Inflammatory macrophage (primary cell): ENCODE data around the gene SPINK4.

ENCODE experiments used
- DNase-seq, 2 donors: peaks; one replicate each; pipeline ENCODE4 v3.0.0-alpha.2; 2020 to 2022
- total RNA-seq, 18 experiments: gene quantifications; one replicate each; lab custom pipeline; 2026; ENCODE audit warnings: mixed read lengths in 6 of 18, inconsistent platforms in 2 of 18; lab: John Stamatoyannopoulos, UW

SPINK4 gene, protein sequence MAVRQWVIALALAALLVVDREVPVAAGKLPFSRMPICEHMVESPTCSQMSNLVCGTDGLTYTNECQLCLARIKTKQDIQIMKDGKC
- 0 to 0.12 (median 0) reads per million in 18 experiments for total RNA-seq

DNA sequence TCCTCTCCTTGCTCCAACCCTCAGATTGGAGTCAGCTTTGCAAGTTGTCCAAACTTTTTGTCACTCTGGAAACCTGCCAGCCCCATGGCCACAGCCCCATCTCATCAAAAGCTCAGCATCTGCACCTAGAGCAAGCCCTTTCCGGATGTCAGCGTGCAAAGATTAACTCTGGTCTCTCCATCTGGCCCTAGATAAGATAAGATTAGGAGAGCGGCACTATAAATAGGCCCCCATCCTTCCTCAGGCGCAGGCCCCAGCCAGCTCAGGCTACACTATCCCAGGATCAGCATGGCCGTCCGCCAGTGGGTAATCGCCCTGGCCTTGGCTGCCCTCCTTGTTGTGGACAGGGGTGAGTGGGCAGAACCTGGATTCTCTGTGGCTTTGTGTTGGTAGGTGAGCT is at the start of gene SPINK4:
Gene SPINK4 (plus strand): TSS at position 247 of the 400 bp plus-strand sequence. CDS start 42 bp downstream, at position 289.
- DNase-seq: no peak

DNA sequence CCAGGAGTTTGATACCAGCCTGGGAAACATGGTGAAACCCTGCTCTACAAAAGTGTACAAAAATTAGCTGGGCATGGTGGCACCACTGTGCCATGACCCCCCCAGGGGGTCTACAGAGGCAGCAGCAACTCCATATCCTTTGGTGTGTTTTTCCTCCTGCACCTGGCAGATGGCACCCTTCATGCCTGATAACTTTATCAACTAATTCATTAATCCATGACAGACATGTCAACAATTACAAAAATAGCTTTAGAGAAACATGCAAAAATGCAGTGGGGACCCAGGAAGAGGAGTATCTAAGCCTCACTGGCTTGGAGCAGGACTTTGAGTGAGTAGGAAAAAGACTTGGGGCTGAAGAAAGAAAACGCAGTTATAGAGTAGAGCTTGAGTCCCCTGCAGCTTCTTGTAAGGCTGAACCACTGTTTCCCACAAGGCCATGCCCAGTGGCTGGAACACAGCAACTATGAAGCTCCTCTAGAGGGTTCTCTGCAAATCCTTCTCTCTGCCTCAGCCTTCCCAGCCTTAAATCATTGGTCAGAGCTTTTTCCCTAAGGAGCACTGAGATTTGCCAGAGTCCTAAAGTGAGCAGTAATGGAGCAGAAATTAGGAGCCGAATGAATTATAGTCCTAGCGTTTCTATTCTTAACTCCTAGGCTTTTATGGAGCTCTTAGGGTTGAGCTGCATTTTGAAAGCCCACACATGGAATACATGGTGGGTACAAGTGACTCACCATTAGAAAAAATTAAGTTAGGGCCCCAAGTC is 47.3 kb upstream of the SPINK4 start:
- DNase-seq: no peak

DNA sequence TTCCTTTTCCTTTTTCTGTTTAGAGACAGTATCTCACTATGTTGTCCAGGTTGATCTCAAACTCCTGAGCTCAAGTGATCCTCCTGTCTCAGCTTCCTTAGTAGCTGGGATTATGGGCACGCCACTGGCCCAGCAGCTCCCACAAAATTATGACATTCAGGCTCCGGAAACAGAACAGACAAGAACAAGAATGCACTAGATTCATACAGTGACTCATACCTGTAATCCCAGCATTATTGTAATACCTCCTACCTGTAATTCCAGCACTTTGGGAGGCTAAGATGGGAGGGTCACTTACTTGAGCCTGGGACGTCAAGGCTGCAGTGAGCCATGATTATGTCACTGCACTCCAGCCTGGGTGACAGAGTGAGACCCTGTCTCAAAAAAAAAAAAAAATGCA is 46.1 kb upstream of the SPINK4 start:
- no peak for DNase-seq

DNA sequence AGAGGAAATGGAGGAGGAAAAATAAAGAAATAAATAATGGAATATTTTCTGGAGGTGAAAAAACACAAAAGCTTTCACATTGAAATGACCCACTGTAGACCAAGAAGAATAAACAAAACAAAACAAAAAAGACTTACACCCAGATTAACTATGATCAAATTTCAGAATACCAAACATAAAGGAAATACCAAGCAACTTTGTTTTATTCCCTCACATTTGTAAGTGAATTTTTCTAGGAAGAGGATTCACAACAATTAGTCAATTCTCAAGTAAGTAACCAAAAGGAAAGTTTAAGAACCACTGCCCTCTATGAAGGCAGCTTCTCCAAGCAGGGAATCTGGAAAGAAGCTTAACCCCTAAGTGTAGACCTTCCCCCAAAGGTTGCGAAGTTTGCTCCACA is 43.2 kb upstream of the SPINK4 start:
- no peak for DNase-seq

DNA sequence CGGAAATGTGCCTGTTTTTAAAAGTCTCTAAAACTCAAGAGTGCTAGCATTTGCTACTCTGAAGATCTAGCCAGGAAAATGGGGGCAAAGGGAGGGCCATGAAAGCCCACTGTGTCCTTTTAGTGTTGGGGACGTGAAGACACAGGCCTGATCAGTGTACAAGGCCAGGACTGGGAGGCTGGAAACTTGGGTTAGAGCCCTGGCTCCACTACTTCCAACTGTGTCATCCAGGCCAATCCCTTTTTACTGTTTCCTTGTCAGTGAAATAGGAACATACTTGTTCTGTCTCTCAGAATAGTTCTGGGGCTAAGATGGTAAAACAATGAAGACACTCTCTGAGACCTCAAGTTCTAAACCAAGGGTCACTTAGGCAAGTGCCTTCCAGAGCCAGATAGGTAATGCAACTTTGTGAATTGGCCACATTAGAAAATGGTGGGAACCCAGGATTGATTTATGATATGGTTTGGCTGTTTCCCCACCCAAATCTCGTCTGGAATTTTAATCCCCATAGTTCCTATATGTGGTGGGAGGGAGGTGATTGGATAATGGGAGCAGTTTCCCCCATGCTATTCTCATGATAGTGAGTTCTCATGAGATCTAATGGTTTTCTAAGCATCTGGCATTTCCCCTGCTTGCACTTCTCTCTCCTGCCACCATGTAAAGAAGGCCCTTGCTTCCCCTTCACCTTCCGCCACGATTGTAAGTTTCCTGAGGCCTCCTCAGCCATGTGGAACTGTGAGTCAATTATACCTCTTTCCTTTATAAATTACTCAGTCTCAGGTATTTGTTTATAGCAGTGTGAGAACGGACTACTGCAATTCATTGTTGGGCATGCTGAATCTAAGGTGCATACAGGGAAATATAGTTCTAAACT is 42.5 kb upstream of the SPINK4 start:
- DNase-seq: no peak

DNA sequence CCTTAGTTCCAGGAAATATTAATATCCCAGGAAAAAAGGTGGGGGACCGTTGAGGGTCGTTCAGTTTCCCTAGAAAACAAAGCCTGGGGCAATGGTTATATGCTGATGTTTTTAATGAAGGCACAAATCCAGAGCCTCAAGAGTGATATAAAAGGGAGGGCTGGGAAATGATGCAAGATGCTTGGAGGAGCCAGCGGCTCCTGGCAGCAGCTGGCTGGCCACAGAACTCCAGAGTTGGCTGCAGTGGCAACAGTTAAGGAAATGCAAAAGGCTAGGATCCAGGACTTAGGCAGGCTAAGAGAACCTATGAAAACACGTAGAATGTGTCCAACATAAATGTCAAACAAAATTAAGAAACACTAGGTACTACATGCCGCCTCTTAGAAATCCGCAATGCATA is 41.8 kb upstream of the SPINK4 start:
- no peak for DNase-seq

DNA sequence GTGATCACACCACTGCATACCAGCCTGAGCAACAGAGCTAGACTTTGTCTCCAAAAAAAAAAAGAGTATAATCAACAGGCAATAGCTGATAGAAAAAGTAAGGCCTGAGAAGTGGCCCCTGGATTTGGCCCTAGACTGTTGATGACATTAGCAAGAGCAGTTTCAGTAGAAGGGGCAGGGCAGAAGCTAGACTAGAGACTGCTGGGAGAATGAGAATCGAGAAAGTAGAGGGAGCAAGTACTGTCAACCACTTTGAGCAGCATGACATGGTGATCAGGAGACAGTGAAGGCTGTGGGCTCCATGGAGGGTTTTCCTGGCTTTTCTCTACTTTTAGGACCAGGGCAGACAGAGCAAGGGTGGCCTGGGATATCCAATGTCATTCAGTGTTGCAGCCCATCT is 37.9 kb upstream of the SPINK4 start:
- no peak for DNase-seq

DNA sequence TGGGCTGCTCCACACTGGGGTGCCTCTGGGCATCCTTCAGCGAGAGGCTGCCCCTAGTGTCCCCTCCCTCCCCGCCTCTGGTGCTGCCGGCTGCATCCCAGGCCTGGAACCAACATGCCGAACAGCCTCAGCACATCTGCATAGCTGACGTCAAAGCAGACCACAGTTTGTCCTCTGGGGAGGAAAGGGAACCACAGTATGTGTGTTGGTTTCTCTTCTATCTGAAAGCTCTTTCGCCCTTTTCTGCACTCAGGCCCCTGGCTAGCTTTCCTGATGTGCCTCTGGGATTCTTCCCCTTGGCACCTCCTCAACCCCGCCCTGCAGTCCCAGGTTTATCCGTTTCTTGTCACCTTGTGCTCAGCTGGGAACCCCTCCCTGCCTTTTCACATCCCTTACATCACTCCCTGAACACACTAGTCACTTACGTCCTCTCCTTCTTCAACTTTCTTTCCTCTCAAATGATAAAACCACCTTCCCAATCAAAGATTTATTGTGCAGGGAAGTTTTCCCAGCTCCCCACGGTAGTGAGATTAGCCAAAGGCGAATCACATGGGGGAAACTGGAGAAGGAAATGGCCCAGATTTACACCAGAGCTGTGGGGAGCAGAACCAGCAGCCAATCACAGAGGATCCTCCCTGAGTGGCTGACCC is 37.3 kb upstream of the SPINK4 start:
- peak in 1 of 2 donors; percentile 17 for DNase-seq

DNA sequence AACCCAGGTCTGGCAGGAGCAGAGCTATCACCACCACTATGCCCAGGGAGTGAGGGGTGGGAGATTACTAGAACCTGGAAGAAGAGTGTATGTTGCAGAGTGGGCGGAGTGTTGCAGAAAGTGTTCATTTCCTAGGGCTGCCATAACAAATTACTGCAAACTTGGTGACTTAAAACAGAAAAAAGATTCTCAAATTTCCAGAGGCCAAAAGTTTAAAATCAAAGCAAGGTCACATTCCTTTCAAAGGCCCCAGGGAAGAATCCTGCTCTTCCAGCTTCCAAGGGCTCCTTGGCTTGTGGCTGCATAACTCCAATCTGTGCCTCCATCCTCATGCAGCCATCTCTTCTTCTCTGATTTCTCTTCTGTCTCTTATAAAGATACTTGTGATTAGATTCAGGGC is 30.6 kb upstream of the SPINK4 start:
- DNase-seq: no peak

DNA sequence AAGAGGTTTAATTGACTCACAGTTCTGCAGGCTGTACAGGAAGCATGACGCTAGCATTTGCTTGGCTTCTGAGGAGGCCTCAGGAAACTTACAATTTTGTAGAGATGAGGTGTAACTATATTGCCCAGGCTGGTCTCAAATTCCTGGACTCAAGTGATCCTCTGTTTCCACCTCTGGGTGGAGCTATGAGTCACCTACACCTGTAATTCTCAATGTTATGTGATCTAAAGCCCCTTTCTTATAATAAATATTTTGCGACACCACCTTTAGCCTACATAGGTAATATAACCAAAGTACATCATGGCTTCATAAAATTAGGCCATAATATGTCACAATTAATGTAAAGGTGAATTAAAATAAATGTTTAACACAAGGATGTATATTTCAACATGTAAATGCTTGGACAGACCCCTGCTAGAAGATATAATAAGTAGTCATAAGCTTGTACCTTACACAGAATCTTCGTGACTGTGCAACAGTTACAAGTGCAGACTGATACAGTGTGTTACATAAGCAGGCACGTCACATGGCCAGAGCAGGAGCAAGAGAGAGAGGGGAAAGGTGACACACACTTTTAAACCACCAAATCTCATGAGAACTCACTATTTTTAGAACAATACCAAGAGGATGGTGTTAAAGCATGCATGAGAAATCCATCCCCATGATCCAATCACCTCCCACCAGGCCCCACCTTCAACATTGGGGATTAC is 29.8 kb upstream of the SPINK4 start:
- DNase-seq: no peak

DNA sequence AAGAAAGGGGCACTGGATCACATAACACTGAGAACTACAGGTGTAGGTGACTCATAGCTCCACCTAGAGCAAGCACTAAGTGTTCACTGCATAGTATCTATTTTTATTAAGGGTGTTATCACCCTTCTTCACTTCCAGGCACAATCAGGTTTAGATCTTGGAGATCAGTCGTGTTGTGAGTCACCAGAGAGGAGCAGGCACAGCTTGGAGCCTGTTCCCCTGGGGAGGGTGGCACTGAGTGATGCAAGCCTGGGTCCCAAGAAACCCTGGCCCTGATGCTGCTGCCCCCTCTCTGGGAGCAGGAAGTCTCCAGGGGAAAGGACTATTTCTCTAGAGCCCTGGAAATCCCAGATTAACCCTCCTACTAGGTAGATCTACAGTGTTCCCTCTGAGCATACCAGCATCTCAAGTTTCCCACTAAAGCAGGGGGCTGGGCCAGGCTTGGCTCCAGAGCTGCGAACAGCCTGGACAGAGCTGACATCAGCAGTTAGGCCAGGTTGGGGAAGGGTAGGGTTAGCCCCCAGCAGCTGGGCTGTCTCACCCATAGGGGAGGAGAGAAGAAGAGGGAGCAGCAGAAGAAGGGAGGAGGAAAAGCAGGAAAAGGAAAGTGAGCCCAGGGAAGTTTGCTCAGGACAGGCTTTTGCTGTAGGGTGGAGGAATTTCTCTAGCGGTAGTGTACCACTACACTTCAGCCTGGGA is 28.1 kb upstream of the SPINK4 start:
- no peak for DNase-seq

DNA sequence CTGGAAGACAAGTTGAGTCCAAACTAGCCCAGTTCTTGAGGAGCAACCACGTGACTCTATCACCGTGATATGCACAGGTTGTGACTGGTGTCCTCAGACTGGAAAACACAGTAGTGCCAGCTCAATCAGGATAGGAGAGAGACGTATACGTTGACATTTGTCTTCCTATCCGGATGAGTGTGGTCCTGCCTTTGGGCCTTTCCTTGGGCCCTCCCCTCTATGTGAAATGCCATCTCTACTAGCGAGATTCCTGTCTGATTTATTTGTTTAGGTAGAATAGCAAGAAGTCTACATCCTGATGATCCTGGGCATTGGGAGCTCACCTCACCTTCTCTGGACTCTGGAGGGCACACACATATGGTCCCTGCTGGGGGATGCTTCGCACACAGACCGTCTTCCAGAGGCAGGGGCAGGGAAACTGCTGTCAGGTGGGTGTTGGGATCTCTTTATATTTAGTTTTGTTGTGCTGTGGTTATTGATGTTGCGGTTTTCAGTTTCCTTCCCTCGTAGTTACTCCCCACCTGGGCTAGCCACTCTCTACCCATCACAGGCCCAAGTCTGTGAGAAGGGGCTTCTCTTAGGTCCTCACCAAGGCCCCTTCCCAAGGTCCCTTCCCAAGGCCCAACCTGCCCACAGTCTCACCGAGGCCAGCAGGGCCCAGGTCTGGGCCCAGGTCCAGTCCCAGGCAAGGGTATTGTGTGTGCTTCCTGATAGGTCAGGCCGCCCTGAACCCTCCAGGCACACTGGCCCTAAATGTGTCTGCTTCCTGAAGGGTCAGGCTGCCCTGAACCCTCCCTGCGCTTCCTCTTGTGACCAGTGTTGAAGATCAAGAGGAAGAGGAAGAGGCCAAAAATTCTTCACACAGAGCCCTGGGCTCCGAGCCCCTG is 19.0 kb upstream of the SPINK4 start:
- peak; percentile 39 to 49 for DNase-seq

DNA sequence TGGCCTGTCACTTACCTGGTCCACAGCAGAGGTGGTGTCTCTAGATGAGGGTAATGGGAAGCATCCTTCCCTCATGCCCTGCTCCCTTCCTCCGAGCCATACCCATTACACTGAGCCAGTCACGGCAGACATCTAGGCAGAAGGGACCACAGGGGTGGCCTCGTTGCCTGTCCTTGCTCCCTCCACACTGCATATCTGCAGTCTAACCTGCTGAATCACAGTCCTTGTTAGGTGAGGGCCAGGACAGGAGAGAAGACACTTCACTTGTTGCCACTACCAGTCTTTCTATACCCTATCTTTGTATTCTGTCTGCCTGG is 18.4 kb upstream of the SPINK4 start:
- DNase-seq: no peak

DNA sequence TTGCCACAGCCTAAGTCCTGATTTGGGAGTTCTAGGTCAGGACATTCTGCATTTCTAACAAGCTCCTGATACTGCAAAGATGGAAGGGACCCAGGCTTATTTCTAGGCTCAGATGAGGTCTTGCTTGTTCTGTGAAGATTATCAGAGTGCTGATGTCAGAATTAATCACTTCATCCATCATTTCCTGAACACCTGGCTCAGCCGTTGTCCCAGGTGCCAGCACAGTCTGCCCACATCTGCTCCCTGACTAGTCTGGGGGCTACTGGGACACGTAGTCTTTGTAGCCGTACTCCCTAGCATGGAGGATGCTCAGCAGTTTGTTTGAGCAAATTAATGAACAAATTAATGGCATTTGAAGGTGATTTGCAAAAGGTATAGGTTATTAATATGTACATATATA is 17.9 kb upstream of the SPINK4 start:
- DNase-seq: no peak

DNA sequence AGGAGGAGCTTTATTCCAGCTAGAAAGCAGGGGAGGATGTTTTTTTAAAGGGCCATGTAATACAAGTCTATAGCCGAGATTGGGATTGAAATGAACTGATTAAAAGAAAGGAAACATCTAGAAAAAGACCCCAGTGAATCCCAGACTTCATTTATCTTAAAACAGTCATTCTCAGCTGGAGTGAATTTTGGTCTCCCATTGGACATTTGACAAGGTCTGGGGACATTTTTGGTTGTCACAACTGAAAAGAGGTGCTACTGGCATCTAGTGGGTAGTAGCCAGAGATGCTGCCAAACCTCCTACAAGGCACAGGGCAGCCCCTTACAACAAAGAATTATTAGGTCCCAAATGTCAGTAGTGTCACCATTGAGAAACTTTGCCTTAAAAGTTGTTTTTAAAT is 16.3 kb upstream of the SPINK4 start:
- peak in 1 of 2 donors; percentile 11 for DNase-seq

DNA sequence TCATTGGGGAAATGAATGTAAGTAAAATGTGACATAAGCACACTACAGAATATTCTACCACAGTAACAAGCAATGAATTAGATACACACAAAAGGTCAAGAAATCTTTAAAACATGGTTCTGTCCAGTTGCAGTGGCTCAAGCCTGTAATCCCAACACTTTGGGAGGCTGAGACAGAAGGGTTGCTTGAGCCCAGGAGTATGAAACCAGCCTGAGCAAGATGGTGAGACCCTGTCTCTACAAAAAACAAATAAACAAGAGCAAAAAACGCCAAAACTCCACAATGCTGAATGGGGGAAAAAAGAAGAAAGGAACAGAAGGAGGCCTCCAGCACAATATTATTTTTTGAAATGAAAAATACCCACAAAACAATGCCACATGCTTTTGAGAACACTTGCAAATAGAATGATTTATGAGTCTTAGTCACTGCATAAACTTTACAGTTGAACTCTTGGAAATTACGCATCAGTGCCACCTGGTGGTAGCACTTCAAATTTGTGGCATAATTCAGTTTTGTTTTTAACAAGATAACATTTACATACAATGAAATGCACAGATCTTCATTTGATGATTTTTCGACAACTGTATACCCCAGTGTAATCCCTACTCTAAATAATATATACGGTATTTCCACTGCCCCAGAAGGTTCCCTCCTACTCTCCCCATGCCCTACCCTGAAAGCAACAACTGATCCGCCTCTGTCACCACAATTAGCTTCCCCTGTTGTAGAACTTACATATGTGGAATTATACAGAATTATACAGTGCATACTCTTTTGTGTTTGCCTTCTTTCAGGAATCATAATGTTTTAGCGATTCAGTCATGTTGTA is 14.4 kb upstream of the SPINK4 start:
- DNase-seq: peak; percentile 74 to 86

DNA sequence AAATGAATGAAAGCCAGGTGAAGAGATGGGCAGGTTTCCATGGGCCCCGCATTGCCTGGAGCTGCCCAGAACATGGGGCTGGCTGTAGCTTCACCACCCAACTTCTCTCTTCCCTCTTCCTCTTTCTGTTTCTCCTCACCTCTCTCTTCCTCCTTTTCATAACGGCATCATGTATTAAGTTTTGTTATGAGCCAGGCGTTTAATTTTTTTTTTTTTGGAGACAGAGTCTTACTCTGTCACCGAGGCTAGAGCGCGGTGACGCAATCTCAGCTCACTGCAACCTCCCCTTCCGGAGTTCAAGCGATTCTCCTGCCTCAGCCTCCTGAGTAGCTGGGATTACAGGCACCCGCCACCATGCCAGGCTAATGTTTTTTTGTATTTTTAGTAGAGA is 13.0 kb upstream of the SPINK4 start:
- peak; percentile 71 to 92 for DNase-seq

DNA sequence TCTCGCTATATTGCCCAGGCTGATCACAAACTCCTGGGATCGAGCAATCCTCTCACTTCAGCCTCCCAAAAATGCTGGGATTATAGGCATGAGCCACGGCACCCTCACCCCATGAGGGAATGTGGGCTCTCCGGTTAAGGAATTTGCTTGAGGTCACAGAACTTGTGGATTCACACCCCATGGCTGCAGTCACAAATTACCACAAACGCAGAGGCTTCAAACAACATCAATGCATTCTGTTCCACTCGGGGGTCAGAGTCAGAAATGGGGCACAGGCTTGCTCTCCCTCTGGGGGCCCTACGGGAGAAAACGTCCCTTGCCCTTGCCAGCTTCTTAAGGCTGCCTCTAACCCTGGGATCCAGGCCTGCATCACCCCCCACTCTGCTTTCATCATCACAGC is 12.2 kb upstream of the SPINK4 start:
- no peak for DNase-seq

DNA sequence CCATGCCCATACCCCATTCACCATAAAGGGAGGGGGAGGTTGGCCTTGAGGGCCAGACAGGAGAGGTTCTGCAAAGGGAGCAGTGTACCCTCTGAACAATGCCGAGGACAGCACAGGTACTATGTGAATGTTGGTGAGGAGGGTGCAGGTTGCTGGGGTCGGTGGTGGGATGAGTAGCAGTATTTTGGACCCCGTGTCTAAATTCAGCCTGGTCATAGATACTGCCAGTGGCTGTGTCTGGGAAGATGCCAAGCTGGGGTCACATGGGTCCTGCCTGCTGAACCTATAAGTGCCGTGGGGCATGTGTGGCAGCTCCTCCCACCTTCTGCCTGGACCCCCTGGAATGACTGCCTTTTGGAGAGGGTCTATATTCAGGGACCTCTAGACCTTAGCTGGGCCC is 11.4 kb upstream of the SPINK4 start:
- no peak for DNase-seq
